ENCODE data around the gene SLITRK2.

The SLITRK2 gene, protein sequence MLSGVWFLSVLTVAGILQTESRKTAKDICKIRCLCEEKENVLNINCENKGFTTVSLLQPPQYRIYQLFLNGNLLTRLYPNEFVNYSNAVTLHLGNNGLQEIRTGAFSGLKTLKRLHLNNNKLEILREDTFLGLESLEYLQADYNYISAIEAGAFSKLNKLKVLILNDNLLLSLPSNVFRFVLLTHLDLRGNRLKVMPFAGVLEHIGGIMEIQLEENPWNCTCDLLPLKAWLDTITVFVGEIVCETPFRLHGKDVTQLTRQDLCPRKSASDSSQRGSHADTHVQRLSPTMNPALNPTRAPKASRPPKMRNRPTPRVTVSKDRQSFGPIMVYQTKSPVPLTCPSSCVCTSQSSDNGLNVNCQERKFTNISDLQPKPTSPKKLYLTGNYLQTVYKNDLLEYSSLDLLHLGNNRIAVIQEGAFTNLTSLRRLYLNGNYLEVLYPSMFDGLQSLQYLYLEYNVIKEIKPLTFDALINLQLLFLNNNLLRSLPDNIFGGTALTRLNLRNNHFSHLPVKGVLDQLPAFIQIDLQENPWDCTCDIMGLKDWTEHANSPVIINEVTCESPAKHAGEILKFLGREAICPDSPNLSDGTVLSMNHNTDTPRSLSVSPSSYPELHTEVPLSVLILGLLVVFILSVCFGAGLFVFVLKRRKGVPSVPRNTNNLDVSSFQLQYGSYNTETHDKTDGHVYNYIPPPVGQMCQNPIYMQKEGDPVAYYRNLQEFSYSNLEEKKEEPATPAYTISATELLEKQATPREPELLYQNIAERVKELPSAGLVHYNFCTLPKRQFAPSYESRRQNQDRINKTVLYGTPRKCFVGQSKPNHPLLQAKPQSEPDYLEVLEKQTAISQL

DNA sequence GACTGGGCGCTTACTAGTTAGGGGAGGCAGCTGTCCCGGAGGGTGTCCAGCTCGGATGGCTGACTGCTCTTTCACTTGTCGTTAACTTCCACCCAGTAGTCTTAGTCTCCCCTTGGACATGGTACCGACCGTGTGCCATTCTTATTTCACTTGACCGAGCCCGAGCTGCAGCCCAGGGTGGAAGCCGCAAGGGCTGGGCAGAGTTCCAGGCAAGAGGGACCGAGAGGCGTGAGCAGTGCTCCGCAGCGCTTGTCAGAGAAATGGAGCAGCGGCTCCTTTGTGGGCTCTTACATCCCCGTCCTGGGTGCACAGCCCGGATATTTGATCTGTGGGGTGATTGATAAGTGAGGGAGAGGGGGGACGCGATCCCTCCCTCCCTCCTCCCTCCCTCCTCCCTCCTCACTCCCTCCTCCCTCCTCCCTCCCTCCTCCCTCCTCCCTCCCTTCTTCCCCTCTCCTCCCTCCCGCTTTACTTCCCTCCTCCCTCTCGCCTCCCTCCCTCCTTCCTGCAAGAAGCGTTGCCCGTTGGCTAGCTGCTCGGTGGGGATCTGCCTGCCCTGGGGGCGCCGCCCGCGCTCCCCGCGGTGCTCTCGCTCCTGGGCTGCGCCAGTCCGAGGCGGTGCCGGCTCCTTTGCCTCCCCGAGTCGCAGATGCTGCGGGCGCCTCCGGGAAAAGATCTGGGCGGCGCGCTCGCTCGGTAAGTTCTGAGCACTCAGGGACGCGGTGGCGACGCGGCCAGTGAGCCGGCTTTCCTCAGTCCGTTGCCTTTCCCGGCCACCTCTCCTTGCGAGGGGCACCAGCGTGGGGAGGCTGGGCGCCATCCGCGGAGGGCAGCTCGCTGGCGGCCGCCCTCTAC lies at the start of gene SLITRK2:
Gene SLITRK2 (plus strand): TSS at position 499 of the 855 bp plus-strand sequence. CDS start 4,597 bp downstream, outside the sequence.
- peak; percentile 22 for DNase-seq (ENCODE audit: low spot score)

DNA sequence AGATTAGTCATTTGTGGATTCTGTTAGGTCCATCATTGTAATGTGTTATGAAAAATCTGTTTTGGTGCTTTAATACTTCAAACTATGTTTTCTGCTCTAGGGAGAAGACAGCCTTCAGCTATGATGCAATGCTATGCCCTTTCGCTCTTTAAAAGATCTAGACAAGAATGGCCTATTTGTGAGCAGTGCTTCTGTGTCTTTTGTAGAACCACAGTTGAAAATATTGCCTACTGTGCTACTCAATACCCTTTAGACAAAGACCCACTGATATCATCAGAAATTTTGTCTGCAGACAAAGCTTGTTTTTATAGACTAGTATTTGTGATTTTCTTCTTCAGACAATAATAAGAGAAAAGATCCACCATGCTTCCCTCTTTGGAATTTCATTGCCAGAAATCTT lies 44.6 kb upstream of the SLITRK2 start:
- no peak for DNase-seq (ENCODE audit: low spot score)

DNA sequence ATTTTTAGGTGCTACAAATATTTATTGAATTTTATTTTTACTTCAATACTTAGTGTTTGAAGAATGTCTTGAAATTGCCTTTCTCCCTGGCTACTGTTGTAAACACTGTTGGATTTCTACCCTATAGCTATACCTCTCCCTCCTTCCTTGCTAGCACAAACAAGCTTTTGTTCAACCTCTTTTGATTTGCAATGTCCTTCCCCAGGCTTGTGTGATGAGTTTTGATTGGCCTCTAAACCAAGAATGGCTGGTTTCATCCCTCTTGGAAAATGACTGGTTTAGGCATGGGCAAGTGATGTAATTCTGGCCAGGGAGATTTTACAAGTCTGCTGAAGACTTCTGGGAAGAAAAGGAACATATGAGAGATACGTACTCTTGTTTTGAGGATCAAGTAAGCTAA lies 25.3 kb upstream of the SLITRK2 start:
- DNase-seq (ENCODE audit: low spot score): no peak

DNA sequence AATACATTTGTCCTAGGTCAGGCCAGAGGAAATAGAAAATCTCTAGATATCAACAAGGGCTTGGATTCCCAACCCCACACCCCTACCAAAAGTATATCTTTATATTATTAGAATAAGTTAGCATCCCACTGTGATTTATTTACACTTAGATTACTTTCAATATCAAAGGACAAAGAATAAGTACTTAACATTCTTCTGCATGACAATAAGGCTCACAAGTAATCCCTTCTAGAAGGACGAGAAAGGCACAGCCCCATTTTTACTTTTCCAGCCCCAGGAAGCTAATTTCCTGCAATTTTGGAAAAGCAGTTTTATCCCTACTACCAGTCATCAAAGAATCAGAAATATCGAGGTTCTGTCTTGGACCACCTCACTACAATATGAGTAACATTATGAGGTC lies 14.1 kb upstream of the SLITRK2 start:
- no peak for DNase-seq (ENCODE audit: low spot score)

DNA sequence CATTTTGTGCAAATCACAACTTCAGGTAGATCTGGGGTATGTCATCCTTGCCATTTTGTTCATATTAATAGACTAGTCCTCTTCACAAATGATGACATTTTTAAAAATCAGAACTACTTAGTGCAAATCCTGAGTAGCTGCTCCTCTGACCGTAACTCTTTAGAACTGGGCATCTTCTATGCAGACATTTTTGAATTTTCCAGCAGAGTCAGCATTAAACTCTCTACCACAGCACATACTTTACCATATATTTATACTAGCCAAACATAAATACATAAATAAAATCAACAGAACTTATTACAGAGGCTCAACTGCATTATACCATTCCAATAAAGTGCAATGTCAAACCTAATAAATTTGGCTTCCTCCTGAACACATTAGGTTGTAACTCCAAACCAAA lies 4.5 kb upstream of the SLITRK2 start:
- DNase-seq (ENCODE audit: low spot score): no peak

DNA sequence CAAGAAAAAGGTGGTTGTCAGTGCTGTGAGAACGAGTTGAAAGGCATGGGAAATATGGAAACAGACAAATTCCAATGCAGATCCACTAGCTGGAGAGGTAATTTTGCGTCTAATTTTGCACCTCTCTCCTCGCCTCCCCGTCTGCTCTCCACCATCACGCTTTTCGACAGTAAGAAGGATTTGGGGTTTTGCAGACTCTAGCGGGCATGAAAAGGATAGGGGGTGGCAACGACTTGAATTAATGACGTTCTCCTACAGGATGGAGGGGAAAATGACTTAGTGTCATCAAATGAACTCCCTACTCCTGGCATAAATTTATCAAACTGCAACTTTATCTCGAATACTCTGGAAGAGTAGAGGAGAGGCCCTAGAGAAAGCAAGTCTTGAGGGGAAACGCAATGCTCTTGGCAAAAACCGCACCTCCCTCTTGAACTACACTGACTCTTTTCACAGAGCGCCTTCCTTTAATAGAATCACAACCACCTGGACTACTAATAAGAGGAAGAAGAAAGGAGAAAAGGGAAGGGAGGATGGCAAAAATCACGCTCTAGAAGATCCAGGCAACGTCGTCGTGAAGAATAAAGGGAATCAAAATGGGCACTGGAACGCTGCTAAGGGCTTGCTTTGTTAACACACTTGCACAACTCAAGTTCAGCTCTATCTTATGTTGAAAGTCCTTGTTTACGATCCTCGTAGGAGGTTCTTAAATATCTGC lies 871 bp upstream of the SLITRK2 start:
- DNase-seq (ENCODE audit: low spot score): no peak

DNA sequence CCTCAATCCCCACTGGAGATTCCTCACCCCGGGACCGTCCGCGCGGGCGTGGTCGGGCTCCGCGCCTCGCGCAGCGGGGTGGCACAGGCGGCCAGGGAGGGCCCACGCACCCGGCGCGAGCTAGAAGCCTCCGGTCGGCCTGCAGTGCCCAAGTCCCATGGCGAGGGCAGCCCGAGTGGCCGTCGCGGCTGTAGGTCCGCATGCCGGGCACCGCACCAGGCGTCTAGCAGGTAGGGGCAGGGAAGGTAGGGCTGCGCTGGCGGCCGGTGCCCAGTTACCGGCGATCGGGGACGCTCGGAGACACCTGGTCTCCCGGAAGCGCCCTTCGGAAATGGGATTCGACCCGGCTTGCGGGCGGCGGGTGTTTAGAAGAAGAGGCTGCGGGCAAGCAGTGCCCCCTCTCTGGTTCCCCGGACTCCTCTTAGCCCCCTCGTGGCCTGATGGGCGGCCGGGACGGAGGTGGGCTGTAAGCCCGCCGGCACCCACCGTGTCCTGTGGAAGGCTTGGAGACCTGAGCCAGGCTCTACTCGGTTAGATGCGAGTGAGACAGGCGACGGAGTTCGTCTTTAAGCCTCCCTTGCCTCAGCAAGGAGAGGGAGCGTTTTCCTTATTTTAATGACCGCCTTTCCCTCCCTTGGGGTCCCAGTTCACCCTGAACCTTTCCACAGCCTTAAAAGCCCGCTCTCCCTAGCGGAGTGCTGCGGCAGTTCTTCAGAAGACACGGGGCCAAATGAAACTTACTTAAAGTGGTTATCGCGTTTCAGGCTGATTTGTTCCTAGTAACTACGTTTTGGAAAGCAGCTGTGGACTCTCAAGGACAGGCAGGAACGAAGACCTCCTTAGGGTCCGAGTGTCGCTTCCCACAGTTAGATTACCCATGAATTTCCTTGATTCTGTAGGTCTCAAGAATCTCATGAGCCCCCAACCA lies 821 bp downstream of the SLITRK2 start:
- DNase-seq (ENCODE audit: low spot score): no peak

DNA sequence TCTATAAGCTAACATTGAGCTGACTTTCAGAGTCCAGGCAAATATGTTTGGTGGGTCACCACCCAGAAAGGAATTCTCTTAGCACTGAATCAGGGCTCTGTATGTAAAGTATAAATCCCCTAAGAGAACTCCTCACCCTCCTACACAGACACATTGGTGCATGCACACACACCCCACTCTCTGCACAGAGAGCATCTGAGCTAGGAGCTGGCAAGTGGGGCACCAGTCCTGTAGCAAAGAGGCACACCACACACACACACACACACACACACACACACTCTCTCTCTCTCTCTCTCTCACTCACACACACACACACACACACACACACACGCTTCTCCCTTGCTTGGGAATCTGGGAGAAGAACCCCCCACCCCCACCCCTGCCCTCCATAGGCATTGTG lies 3.2 kb downstream of the SLITRK2 start:
- DNase-seq (ENCODE audit: low spot score): no peak

DNA sequence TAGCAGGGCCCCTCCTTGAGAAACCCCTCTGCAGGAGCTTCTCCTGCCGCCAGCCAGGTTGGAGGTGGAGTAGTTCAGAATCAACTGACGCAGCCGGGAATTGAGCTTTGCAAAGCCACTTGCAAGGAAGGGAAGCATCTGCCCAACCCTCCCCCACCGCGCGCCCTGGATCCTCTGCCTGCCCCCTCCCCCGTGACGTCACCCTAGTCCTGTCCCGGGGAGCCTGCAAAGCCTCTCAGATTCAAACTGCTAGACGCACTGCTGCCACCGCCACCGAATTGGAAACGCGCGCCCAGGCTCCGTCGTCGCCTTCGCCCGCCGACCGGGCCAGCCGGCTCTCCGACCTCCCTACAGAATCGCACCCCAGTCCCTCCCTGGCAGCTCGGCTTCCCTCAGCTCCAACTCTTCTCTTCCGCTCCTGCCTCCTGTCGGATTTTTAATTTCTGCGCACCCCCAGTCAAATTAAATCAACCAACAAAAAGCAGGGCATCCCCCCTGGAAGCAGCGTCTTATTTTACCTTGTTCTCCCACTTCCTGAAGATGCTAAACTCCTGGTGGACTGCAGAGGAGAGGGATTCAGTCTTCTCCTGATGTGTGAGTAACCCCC lies 3.8 kb downstream of the SLITRK2 start:
- no peak for DNase-seq (ENCODE audit: low spot score)

DNA sequence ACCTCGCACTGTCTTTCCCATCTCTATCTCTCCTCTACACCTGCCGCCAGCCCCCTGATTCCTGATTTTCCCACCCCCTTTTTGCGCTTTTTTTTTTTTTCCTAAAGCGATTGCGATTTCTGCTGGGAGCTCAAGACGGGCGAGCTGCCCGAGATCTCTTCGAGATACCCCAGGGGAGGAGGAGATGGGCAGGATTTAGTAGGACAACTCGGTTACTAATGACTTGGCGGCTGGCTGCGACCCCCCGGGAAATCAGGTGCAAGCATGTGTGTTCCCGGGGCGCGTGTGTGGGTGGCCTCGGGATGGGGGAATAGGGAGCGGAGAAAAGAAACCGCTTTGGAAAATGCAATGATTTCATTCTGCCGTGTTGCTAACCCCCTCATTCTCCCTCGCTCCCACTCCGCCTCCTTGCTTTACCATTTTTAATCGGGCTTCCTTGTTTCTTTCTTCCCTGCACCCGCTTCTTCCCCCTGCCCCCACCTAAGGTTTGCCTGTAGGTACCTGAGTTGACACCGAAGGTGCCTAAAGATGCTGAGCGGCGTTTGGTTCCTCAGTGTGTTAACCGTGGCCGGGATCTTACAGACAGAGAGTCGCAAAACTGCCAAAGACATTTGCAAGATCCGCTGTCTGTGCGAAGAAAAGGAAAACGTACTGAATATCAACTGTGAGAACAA lies 4.4 kb downstream of the SLITRK2 start:
- no peak for DNase-seq (ENCODE audit: low spot score)

DNA sequence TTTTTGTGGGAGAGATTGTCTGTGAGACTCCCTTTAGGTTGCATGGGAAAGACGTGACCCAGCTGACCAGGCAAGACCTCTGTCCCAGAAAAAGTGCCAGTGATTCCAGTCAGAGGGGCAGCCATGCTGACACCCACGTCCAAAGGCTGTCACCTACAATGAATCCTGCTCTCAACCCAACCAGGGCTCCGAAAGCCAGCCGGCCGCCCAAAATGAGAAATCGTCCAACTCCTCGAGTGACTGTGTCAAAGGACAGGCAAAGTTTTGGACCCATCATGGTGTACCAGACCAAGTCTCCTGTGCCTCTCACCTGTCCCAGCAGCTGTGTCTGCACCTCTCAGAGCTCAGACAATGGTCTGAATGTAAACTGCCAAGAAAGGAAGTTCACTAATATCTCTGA lies 5.5 kb downstream of the SLITRK2 start:
- DNase-seq (ENCODE audit: low spot score): no peak

DNA sequence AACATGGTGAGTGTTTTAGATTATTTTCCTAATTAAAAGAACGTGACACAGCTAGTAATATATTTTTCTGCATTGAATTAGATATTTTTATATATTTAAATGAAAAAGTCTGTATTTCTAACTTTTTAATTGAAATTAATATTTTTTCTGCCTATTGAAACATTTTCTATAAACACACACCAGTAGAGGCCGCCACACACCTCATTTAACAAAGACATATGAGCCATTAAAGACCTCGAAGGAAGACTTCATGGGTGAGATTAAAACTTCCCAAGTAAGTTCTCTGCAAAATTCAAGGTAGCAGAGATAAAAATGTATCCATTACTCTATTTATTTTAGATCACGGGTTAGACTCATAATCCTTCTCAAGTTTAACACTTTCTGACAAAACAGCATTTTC lies 8.3 kb downstream of the SLITRK2 start:
- peak; percentile 33 for DNase-seq (ENCODE audit: low spot score)

DNA sequence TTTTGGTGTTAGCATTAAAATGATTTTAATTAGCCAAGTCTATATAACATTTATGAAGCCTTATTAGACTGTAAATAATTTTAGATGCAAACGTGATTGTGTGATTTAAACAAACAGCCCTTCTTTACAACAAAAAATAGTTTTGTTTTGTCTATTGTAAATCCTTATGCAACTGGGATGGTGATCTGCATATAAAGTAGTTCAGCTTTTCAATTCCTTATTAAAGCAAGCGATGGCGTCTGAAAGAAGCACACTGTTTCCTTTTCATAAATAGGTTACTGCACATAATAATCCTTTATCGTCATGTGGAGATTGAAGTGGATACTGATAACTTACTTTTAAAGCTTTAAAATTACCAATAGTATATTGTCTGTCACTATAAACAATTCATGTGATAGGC lies 8.8 kb downstream of the SLITRK2 start:
- no peak for DNase-seq (ENCODE audit: low spot score)

DNA sequence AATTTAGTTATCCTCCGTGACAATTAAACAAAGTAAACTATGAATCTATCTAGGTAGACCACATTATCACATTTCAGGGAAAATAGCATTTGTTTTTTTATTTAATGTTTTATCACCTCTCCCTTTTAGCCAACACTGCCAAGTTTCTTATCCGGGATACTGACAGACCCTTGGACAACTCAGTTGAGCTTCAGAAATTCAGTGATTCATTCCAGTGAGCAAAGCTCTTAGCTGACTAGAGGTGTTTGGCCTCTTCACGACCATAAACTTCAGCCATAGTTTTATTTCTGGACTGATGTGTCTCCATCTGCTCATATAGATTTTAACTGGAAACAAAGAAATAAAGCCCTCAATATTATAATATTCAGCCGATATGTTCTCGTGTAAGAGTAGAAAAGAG lies 15.2 kb downstream of the SLITRK2 start:
- DNase-seq (ENCODE audit: low spot score): no peak

DNA sequence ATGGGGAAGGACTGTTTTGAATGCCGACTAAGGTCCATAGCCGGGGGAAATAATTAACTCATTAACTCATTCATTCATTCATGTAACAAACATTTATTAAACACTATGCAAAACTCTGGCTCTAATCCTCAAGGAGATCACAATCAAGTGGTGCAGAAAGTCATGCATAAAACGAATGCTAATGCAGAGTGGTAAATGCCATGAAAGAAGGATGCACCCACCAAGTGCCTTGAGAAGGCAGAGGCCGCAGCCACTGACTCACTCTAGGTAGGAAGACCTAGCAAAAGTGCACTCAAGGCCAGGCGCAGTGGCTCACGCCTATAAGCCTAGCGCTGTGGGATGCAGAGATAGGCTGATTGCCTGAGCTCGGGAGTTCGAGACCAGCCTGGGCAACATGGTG lies 22.9 kb downstream of the SLITRK2 start:
- DNase-seq (ENCODE audit: low spot score): no peak

DNA sequence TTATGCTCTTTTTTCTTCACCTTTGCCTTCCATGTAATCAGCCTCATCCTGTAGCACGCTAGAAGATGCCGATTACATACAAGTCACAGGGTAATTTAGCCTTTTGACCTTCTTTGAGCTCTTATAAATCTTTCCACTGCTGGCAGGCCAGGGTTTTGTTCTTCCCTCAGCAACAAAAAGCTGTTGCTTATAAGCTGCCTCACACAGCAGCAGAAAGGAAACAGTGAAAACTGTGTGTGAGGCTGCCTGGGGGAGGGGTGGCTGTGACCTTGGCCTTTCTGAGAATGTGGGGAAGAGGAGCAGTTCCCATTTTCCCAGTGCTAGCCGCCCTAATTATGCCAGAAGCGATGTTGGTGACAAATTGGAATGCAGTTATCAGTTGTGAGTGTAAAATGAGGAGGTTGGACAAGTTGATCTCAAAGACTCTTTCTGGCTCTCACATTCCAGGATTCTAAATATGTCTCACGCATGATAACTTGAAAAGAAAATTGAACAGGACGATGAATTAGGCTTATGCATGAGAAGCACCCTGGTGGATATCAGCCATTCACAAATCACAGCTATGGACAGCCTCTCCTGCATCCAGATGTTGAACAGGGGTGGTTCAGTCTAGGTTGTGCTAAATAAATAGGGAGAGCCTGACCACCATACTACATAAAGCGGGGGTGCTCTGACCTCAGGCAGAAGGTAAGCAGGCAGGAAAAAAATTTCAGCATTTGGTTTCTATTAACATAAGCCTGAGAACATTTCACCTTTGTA lies 25.7 kb downstream of the SLITRK2 start:
- DNase-seq (ENCODE audit: low spot score): no peak

DNA sequence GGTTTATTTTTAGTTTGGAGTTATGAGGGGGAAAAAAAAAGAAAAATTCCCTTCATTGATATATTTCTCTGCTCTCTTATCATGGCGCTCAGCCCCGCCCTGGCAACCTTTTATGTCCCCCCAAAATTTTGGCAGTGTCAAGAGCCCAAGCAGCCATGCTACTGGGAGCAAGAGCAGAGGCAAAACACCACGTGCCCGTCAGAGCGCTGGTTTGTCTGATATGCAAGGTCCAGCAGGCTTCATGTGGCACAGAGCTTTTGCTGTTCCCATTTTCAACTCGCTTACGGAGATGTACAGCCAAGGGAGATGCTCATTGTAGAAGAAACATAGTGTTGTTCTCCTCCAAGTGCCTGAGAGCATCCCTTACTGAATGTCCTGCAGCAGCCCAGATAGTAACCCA lies 27.3 kb downstream of the SLITRK2 start:
- no peak for DNase-seq (ENCODE audit: low spot score)

DNA sequence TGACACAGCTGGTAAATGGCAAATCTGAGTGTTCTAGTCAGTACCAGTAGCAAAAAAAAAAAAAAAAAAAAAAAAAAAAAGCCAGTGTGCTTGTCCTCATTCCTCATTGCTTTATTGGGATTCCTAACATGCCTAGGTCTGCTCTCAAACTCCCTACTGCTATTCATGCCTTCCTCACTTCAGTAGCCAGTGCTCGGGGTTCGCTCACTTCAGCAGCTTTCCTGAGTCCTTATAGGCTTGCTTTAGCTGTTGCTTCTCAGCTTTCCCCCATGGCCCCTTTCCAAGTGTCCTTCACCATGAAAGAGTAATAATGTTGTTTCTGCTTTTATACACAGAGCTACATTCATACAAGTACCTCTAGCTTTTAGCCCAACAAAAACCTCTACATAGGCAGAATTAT lies 30.8 kb downstream of the SLITRK2 start:
- no peak for DNase-seq (ENCODE audit: low spot score)

DNA sequence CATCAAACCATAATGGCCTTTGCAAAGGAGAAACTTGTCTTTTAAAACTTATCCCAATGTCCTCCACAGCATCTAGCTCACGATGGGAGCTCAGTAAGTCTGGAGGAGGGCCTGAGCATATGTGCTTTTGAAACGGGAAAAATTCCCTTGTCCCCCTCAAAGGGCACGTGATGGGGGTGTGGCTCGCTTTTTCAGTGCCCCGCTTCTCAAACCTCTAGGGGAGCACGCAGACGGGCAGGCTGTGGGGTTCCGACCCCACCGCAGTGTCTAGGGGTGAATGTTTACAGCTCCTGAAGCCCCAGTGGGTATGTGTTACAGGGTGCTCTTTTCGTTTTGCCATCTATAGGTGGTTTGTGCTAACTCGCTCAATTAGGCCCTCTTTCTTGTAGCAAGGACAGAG lies 31.2 kb downstream of the SLITRK2 start:
- no peak for DNase-seq (ENCODE audit: low spot score)
